ENCODE data around the gene SGPL1.

The SGPL1 gene

GRCh38 chr10:70814126-70814525, 1.6 kb upstream of the SGPL1 start:
- DNase-seq, result no peak

- peak; percentile 25 for DNase-seq
Measured at GRCh38 chr10:70816220-70816894, 609 bp downstream of the SGPL1 start.

- no peak for DNase-seq
Measured at GRCh38 chr10:70820976-70821750, 5.4 kb downstream of the SGPL1 start.

- DNase-seq, result no peak
Measured at GRCh38 chr10:70822076-70822820, 6.5 kb downstream of the SGPL1 start.

- DNase-seq, result no peak
Measured at GRCh38 chr10:70827086-70827757, 11.5 kb downstream of the SGPL1 start.

GRCh38 chr10:70828923-70829322, 13.2 kb downstream of the SGPL1 start:
- no peak for DNase-seq

- DNase-seq, result no peak
Measured at GRCh38 chr10:70829543-70829942, 13.8 kb downstream of the SGPL1 start.

GRCh38 chr10:70830164-70830563, 14.4 kb downstream of the SGPL1 start:
- DNase-seq, result no peak

GRCh38 chr10:70832221-70832620, 16.5 kb downstream of the SGPL1 start:
- no peak for DNase-seq

GRCh38 chr10:70832852-70833528, 17.2 kb downstream of the SGPL1 start:
- no peak for DNase-seq

GRCh38 chr10:70833601-70834000, 17.9 kb downstream of the SGPL1 start:
- DNase-seq, result no peak

- DNase-seq, result no peak
Measured at GRCh38 chr10:70834021-70834420, 18.3 kb downstream of the SGPL1 start.

GRCh38 chr10:70834441-70835151, 18.8 kb downstream of the SGPL1 start:
- no peak for DNase-seq

GRCh38 chr10:70836319-70836718, 20.6 kb downstream of the SGPL1 start:
- DNase-seq, result no peak

GRCh38 chr10:70837660-70838059, 21.9 kb downstream of the SGPL1 start:
- no peak for DNase-seq

GRCh38 chr10:70838270-70838805, 22.6 kb downstream of the SGPL1 start:
- no peak for DNase-seq

- DNase-seq, result no peak
Measured at GRCh38 chr10:70840836-70841235, 25.1 kb downstream of the SGPL1 start.

GRCh38 chr10:70843333-70843732, 27.6 kb downstream of the SGPL1 start:
- DNase-seq, result no peak

GRCh38 chr10:70843776-70844489, 28.2 kb downstream of the SGPL1 start:
- no peak for DNase-seq

- DNase-seq, result no peak
Measured at GRCh38 chr10:70845256-70845655, 29.5 kb downstream of the SGPL1 start.

- DNase-seq, result no peak
Measured at GRCh38 chr10:70845816-70846215, 30.1 kb downstream of the SGPL1 start.

Data from NCI-H526 treated with DMSO at 0.1 percent for 48 hours (cell line).